Heart left ventricle (tissue), 16 donors: ENCODE data around the gene CX3CR1. TPM values are rescaled to one million over a fixed set of nuclear protein-coding genes. Genes with fewer than 3 reads are reported as not detected.

Experiments used
- ATAC-seq, 4 donors: fragments of 200-7000 bp; cut with Tn5 transposase; one replicate each; pipeline ENCODE4 v1.9.1; 2020 to 2022; ENCODE audit warnings: moderate library complexity in 4 of 4, mild to moderate bottlenecking in 3 of 4, moderate number of reproducible peaks in 1 of 4
- DNase-seq, 5 donors: peaks; one replicate each; pipeline ENCODE4 v3.0.0-alpha.2; 2020
- H3K27ac ChIP-seq, 12 donors: fragments of 200-600 bp; sonication (generic) in 4 of 12; one replicate each; pipeline versions ENCODE4 v1.5.0 to v1.8.0; 2016 to 2022; ENCODE audit warnings: mild to moderate bottlenecking in 2 of 12
- H3K27me3 ChIP-seq, 9 donors: fragments of 200-600 bp; sonication (generic) in 2 of 9; one replicate each; pipeline versions ENCODE4 v1.5.1 to v1.8.0; 2016 to 2022; ENCODE audit warnings: mild to moderate bottlenecking in 3 of 9
- H3K36me3 ChIP-seq, 9 donors: fragments of 200-600 bp; sonication (generic) in 2 of 9; one replicate each; pipeline versions ENCODE4 v1.5.0 to v1.8.0; 2018 to 2022; ENCODE audit warnings: mild to moderate bottlenecking in 2 of 9
- H3K4me1 ChIP-seq, 12 donors: fragments of 200-600 bp; sonication (generic) in 4 of 12; one replicate each; pipeline versions ENCODE4 v1.5.0 to v1.8.0; 2016 to 2022; ENCODE audit warnings: mild to moderate bottlenecking in 3 of 12
- H3K4me3 ChIP-seq, 12 donors: fragments of 200-600 bp; sonication (generic) in 4 of 12; one replicate each; pipeline versions ENCODE4 v1.5.0 to v1.8.0; 2017 to 2022; ENCODE audit warnings: mild to moderate bottlenecking in 9 of 12, moderate library complexity in 4 of 12
- H3K9me3 ChIP-seq, 12 donors: fragments of 200-600 bp; sonication (generic) in 4 of 12; one replicate each; pipeline versions ENCODE4 v1.5.0 to v1.8.0; 2016 to 2022; ENCODE audit warnings: mild to moderate bottlenecking in 1 of 12
- POLR2A ChIP-seq, 2 donors: fragments of 450-650 bp; IDR thresholded peaks; one replicate each; pipeline ENCODE4 v1.6.1; 2017; ENCODE audit warnings: antibody characterized with exemption in 2 of 2, mild to moderate bottlenecking in 2 of 2, moderate library complexity in 2 of 2
- WGBS, 4 donors: extraction: QIAGEN DNeasy Blood & Tissue Kit in 2 of 4; methylation state at CpG; one replicate each; pipeline versions ENCODE4 v1.1.5 to v1.1.7; 2013 to 2018; 5-methylcytosine and 5-hydroxymethylcytosine counted together
- intact Hi-C, 10 donors: fragments of 100-400 bp; cut with DNase I; formaldehyde crosslinking; loops; one replicate each; pipeline versions ENCODE4 v1.11.1 to v1.14.2; 2022
- polyA plus RNA-seq, 2 donors: library from polyadenylated mRNA; stranded (reverse); fragments of 200-250 nt; gene quantifications; one replicate each; pipeline ENCODE4 v1.2.3, GENCODE V29; 2013
- total RNA-seq, 9 donors: library from RNA; depleted of rRNA in 2 of 9; stranded (reverse); fragments of >200 nt in 2 of 9; fragmentation: NEBNext Ultra II Directional in 3 of 9; extraction: Animal tissue kit (Norgen Biotek cat#: 25700) in 3 of 9; gene quantifications; one replicate each; pipeline versions ENCODE4 v1.1.0 to v1.2.4, GENCODE V29; 2016 to 2023
- TF ChIP-seq, protein P1 (sequence below), 12 donors: fragments of 200-600 bp; sonication (generic) in 4 of 12; IDR thresholded peaks; one replicate each; pipeline versions ENCODE4 v1.5.0 to v1.8.0; 2018 to 2022; ENCODE audit warnings: antibody characterized with exemption in 12 of 12, mild to moderate bottlenecking in 5 of 12
- donor health status: ischemic (EF 13 %, LVEDD 7.1; RV severe dilation, severe dysfunction).
- donor health status: healthy with polysubstance abuse.
- donor health status: DM: no; HTN: yes; CAD: no.
- donor health status: DM: no; HTN: no; CAD: no.
- donor health status: ischemic (EF 25% LVEDD 6.9; RV normal size, moderate dysfunction).
- donor health status: ischemic (EF 25% LVEDD 5.7; RV mildly dilated, moderate dysfunction).
- donor health status: healthy.
- donor health status: DM: yes; HTN: yes; CAD: no.
- donor health status: ischemic (EF 35%, LVEDD 5.7; RV mildly dilated, moderate dysfunction).
- donor health status: nonischemic (EF 11% LVEDD 7.7; RV severe dilation, severe dysfunction).
- donor health status: DM: yes; HTN: yes; CAD: no.
- donor health status: PGD.
- donor health status: ischemic (EF 29% LVEDD 5.4; RV normal size, mild dysfunction).
- donor health status: nonischemic (EF 23%, LVEDD 6.1; RV moderate dilation, normal function).

Gene CX3CR1
- total and polyA plus RNA-seq, 11 donors: 0.14 to 11.4 (median 1.1) TPM

DNA sequence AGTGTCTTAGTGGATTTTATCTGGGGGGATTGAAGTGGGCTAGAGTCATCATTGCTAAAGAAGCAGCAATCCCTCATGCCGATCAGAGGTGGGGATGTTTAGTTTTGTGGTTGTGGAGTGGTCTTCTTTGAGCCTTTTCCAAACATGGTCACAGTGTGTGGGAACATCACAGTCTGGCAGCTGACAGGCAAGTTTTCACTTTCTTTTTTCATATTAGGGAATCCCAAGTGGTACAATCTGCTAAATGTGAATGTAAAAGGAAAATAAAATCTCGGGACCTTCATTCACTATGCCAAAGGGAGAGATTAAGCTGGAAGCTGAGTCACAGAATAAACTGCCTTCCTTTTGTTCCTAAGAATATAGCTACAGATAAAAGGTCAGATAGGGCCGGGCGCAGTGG is 10.4 kb upstream of the CX3CR1 start:
- no peaks in the 10 kb centered on the region for H3K27me3 ChIP-seq
- TF ChIP-seq, protein P1, sequence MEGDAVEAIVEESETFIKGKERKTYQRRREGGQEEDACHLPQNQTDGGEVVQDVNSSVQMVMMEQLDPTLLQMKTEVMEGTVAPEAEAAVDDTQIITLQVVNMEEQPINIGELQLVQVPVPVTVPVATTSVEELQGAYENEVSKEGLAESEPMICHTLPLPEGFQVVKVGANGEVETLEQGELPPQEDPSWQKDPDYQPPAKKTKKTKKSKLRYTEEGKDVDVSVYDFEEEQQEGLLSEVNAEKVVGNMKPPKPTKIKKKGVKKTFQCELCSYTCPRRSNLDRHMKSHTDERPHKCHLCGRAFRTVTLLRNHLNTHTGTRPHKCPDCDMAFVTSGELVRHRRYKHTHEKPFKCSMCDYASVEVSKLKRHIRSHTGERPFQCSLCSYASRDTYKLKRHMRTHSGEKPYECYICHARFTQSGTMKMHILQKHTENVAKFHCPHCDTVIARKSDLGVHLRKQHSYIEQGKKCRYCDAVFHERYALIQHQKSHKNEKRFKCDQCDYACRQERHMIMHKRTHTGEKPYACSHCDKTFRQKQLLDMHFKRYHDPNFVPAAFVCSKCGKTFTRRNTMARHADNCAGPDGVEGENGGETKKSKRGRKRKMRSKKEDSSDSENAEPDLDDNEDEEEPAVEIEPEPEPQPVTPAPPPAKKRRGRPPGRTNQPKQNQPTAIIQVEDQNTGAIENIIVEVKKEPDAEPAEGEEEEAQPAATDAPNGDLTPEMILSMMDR (IDR thresholded peaks at IDR 0.05): no peak
- no peak for TF ChIP-seq POLR2A (IDR thresholded peaks at IDR 0.05)
- ATAC-seq (no peak), DNase-seq (no peak)
- H3K36me3 ChIP-seq: no peaks in the 10 kb centered on the region
- H3K27ac ChIP-seq: peak overlapping the region in 1 of 12 donors; percentile 17
- no peaks in the 10 kb centered on the region for H3K9me3 ChIP-seq
- peaks cover 0 to 6% (median 0%) of the 10 kb centered on the region in 12 donors for H3K4me1 ChIP-seq
- intact Hi-C loops: loop anchor here in 4 of 10 donors (2.0 to 10.0 kb wide), 5 partner anchors 83 to 163 kb away; partner anchors contain the start of gene XIRP1 (in 2 of the 4)
- no peak overlapping the region for H3K4me3 ChIP-seq
- WGBS, 4 donors: 52 to 68% (median 59%) methylated on average over 4 of the region's 4 CpGs

DNA sequence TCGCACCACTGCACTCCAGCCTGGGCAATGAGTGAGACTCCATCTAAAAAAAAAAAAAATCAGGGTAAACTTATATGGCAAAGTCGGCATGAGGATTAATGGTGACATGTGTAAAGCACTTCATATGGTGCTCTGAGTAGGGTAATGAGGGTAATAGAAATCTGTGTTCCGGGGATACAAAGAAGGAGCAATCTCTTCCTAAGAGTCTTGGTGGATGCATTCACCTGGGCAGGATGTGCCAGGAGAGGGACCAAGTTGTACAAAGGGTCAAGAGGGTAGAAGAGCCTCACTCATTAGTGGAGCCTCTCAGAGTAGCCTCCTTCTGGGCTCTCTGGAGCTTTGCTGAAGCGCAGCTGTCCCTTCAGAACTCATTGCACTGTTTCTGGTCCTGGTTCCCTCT is 9.3 kb upstream of the CX3CR1 start:
- peaks cover 0 to 15% (median 0%) of the 10 kb centered on the region in 12 donors for H3K4me1 ChIP-seq
- intact Hi-C loops: loop anchor here in 9 of 10 donors (2.0 to 5.0 kb wide), 10 partner anchors 80 to 188 kb away; partner anchors contain the start of genes XIRP1 (in 3 of the 9), GORASP1 (in 2 of the 9) and TTC21A (in 2 of the 9)
- no peaks in the 10 kb centered on the region for H3K9me3 ChIP-seq
- H3K27ac ChIP-seq: no peak overlapping the region
- no peak overlapping the region for H3K4me3 ChIP-seq
- 88 to 92% (median 90%) methylated on average over 4 of the region's 4 CpGs for WGBS, 4 donors
- no peak for ATAC-seq
- H3K36me3 ChIP-seq: no peaks in the 10 kb centered on the region
- DNase-seq: no peak
- TF ChIP-seq, protein P1 (IDR thresholded peaks at IDR 0.05): no peak
- TF ChIP-seq POLR2A (IDR thresholded peaks at IDR 0.05): no peak
- H3K27me3 ChIP-seq: no peaks in the 10 kb centered on the region

DNA sequence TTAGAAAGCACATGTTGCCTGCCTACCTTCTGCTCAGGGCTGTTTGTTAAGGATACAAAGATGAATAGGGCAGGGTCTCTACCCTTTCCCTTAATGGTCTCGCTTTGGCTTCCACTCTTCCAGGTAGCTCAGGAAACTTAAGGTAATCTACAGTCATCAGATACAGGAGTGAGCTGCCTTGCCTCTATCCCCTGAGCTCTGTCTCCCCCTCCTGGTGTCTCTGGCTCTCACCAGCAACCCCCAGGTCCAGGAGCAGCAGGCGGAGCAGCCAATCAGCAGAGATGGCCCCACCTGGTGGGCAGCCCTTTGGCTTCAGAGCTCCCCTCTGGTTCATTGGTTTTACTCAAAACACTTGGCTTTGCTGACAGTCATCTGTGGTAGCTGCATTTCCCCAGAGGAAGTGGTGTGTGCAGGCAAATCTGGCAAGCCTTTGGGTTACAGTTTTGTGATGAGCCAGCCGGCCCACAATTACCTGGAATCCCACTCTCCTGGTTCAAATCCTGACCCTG is 8.5 kb upstream of the CX3CR1 start:
- WGBS, 4 donors: 11 to 25% (median 15%) methylated on average over 3 of the region's 3 CpGs
- peak; percentile 76 to 85 (median 78) for DNase-seq
- no peaks in the 10 kb centered on the region for H3K9me3 ChIP-seq
- TF ChIP-seq, protein P1 (IDR thresholded peaks at IDR 0.05): peak; percentile 79 to 96 (median 92)
- TF ChIP-seq POLR2A (IDR thresholded peaks at IDR 0.05): no peak
- H3K27me3 ChIP-seq: no peaks in the 10 kb centered on the region
- no peak overlapping the region for H3K27ac ChIP-seq
- H3K36me3 ChIP-seq: no peaks in the 10 kb centered on the region
- H3K4me1 ChIP-seq: peaks cover 0 to 17% (median 0%) of the 10 kb centered on the region in 12 donors
- peak; percentile 87 to 97 (median 94) for ATAC-seq
- intact Hi-C loops: loop anchor here in 9 of 10 donors (1.0 to 5.0 kb wide), 15 partner anchors 80 to 188 kb away; partner anchors contain the start of genes XIRP1 (in 3 of the 9), GORASP1 (in 2 of the 9) and TTC21A (in 2 of the 9)
- no peak overlapping the region for H3K4me3 ChIP-seq

DNA sequence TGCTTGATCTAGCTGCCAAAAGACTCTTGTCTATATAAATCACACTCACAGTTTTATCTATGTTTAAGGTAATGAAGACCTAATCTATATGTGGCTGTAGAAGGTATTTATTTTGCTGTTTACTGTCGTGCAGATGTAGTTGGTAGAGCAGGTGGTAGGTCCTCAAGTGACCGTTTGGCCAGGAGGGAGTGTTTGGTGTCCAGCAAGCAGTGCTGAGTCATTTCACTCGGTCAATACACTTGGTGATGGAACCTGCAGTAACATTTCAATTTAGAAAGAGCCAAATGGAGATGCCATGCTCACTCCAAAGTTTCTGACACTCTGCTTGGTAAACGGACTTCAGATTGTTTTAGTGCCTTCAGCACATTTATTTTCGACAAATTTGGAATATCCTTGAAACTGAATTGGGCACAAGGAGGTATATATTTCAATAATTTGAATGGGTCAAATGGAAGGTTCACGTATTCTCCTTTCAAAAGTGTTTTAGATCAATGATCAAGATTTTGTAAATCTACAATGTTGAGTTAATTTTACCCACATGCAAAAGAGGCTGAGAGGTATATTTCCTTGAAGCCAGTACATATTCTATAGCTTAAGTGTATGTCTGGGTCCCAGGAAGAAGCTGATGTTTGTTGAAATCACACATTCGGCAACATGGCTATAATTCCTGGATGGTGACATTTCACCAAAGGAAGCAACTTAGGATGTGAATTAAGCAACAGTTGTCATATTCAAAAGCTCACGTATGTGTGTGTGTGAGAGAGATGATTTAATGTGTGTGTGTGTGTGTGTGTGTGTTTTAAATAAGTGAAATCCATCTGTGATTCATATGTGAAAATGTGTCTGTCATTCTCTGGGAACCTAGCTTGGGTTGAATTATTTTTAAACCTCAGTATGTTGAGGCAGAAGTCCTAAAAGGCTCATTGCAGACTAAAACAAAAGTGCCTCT is 7.7 kb upstream of the CX3CR1 start:
- intact Hi-C loops: loop anchor here (1.0 to 5.0 kb wide), 15 partner anchors 79 to 187 kb away; partner anchors contain the start of genes XIRP1 (in 3 of the 10), GORASP1 (in 2 of the 10) and TTC21A (in 2 of the 10)
- WGBS, 4 donors: 66 to 72% (median 69%) methylated on average over 8 of the region's 8 CpGs
- Histone ChIP-seq H3K27me3 (no peaks in the 10 kb centered on the region), H3K4me3 (no peak overlapping the region), H3K36me3 (no peaks in the 10 kb centered on the region), H3K27ac (no peak overlapping the region), H3K9me3 (no peaks in the 10 kb centered on the region), H3K4me1 (peaks cover 0 to 17% (median 0%) of the 10 kb centered on the region in 12 donors)
- no peak for ATAC-seq
- DNase-seq: no peak
- TF ChIP-seq POLR2A (IDR thresholded peaks at IDR 0.05): no peak
- TF ChIP-seq, protein P1 (IDR thresholded peaks at IDR 0.05): no peak
